Keratinocyte (primary cell): ENCODE results near the gene HOXB5. TPM values are rescaled to one million over a fixed set of nuclear protein-coding genes. Genes with fewer than 3 reads are reported as not detected.

Experiments used
- DNase-seq: peaks from one replicate; pipeline ENCODE4 v3.0.0-alpha.2; 2011; ENCODE audit warnings: low read depth, missing footprints, low spot score
- FAIRE-seq: peaks from 2 replicates; lab custom pipeline; 2011; peaks lifted over from hg19 to GRCh38; lab: Jason Lieb, UNC
- H2AFZ ChIP-seq: 2 replicates; pipeline ENCODE4 v1.6.0; 2012; ENCODE audit warnings: low read length, control low read depth, inconsistent platforms; ENCODE audit not compliant: control insufficient read depth
- H3K27ac ChIP-seq: 2 replicates; pipeline ENCODE4 v1.5.1; 2011; ENCODE audit warnings: low read length; ENCODE audit not compliant: control insufficient read depth, insufficient read depth
- H3K27me3 ChIP-seq: 3 replicates; pipeline ENCODE4 v1.6.0; 2011; ENCODE audit warnings: low read length; ENCODE audit not compliant: control insufficient read depth, insufficient read depth; ENCODE audit errors: extremely low read depth
- H3K36me3 ChIP-seq, 2 experiments: 2 replicates in 1 of 2; 3 replicates in 1 of 2; pipeline ENCODE4 v1.5.1; 2011; ENCODE audit warnings: low read length in 2 of 2, mild to moderate bottlenecking in 1 of 2; ENCODE audit not compliant: control insufficient read depth in 2 of 2, insufficient read depth in 2 of 2; ENCODE audit errors: extremely low read depth in 1 of 2
- H3K4me1 ChIP-seq: 3 replicates; pipeline ENCODE4 v1.5.1; 2011; ENCODE audit warnings: low read length; ENCODE audit not compliant: control insufficient read depth, insufficient read depth; ENCODE audit errors: extremely low read depth
- H3K4me2 ChIP-seq: 3 replicates; pipeline ENCODE4 v1.6.0; 2011; ENCODE audit warnings: low read depth, low read length; ENCODE audit not compliant: control insufficient read depth, insufficient read depth; ENCODE audit errors: extremely low read depth
- H3K4me3 ChIP-seq, 3 experiments: fragments of 200-600 bp in 1 of 3; sonication (generic) in 1 of 3; 2 replicates in 2 of 3; 3 replicates in 1 of 3; pipeline ENCODE4 v1.5.1; 2011 to 2016; ENCODE audit warnings: low read length in 3 of 3, mild to moderate bottlenecking in 3 of 3, control low read depth in 2 of 3, inconsistent platforms in 1 of 3, low read depth in 1 of 3, mixed read lengths in 1 of 3, mixed run types in 1 of 3, moderate library complexity in 1 of 3; ENCODE audit not compliant: control insufficient read depth in 2 of 3, insufficient read depth in 2 of 3; ENCODE audit errors: extremely low read depth in 1 of 3
- H3K79me2 ChIP-seq: 2 replicates; pipeline ENCODE4 v1.6.0; 2012; ENCODE audit warnings: low read length; ENCODE audit not compliant: control insufficient read depth, insufficient read depth
- H3K9ac ChIP-seq: 3 replicates; pipeline ENCODE4 v1.6.0; 2011; ENCODE audit warnings: low read length; ENCODE audit not compliant: control insufficient read depth, insufficient read depth; ENCODE audit errors: extremely low read depth
- H3K9me1 ChIP-seq: 3 replicates; pipeline ENCODE4 v1.6.0; 2011; ENCODE audit warnings: low read length; ENCODE audit not compliant: control insufficient read depth, insufficient read depth; ENCODE audit errors: extremely low read depth
- H3K9me3 ChIP-seq: 2 replicates; pipeline ENCODE4 v1.5.1; 2012; ENCODE audit warnings: low read depth, low read length; ENCODE audit not compliant: control insufficient read depth
- H4K20me1 ChIP-seq: 3 replicates; pipeline ENCODE4 v1.6.0; 2011; ENCODE audit warnings: low read length; ENCODE audit not compliant: control insufficient read depth, insufficient read depth; ENCODE audit errors: extremely low read depth
- EZH2 ChIP-seq: IDR thresholded peaks from one replicate; pipeline ENCODE4 v1.6.1; 2012; ENCODE audit warnings: inconsistent platforms, mild to moderate bottlenecking, low read length, moderate library complexity
- dilution Hi-C: fragments of 300-500 bp; cut with MboI; formaldehyde crosslinking; loops from one replicate; pipeline ENCODE4 v1.7.0; 2020; ENCODE audit warnings: low sequenced_read_pairs; ENCODE audit not compliant: extremely low pct_ligation_motif_present
- polyA plus RNA-seq, 5 experiments: library from polyadenylated mRNA; depleted of rRNA in 3 of 5; stranded (reverse) in 3 of 5; stranded (forward) in 1 of 5; unstranded in 1 of 5; fragments of >200 nt; gene quantifications; 1 replicate in 1 of 5; 2 replicates in 3 of 5; 3 replicates in 1 of 5; pipeline versions ENCODE4 v1.2.1 to v1.2.3, GENCODE V29; 2011 to 2012; ENCODE audit warnings: missing spikeins in 2 of 5, low read depth in 1 of 5, low replicate concordance in 1 of 5
- TF ChIP-seq, protein P1 (sequence below), 3 experiments: IDR thresholded peaks in 1 of 3; conservative IDR thresholded peaks in 1 of 3; optimal IDR thresholded peaks in 1 of 3; 2 replicates in 2 of 3; 3 replicates in 1 of 3; pipeline versions ENCODE3 to v1.5.1; 2011; ENCODE audit warnings: low read length in 3 of 3, mild to moderate bottlenecking in 3 of 3, moderate library complexity in 2 of 3, control low read depth in 1 of 3, inconsistent platforms in 1 of 3; ENCODE audit not compliant: insufficient read depth in 2 of 3; ENCODE audit errors: extremely low read depth in 1 of 3

Gene HOXB5
- polyA plus RNA-seq, 1 donor (not counting 4 experiments of a cell fraction or from before 2014, with no cell fraction given), result not detected

DNA sequence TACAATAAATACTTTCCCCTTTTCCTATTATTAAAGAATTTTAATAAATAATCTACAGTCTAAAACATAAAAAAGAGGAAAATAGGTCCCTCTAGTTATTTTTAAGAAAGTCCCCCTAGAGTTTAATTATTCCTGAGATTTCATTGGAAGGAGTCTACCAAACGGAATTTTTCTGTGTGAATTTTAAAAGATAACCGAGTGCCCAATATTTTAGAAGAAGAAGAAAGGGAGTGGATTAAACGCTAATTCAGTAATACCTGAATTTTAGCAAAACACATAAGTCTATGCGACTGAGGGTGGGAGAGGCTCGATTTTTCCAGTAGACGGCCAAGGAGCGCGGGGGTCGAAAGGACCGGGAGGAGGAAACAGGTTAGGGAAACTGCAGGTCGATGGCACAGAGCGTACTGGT lies 50.9 kb downstream of the HOXB5 start:
- Histone ChIP-seq H3K4me1 (peaks cover 24% of the 10 kb centered on the region), H3K4me2 (peak overlapping the region; percentile 77), H3K36me3 (peaks cover 0 to 3% of the 10 kb centered on the region in 2 experiments), H3K9ac (peak overlapping the region; percentile 74), H3K9me1 (no peaks in the 10 kb centered on the region), H4K20me1 (no peaks in the 10 kb centered on the region), H3K4me3 (peak overlapping the region; percentile 54 to 76 (median 73)), H3K9me3 (no peaks in the 10 kb centered on the region), H3K27ac (peak overlapping the region; percentile 60), H3K27me3 (peaks cover 24% of the 10 kb centered on the region), H3K79me2 (peaks cover 13% of the 10 kb centered on the region), H2AFZ (no peak overlapping the region)
- dilution Hi-C loops, result no loop called here
- FAIRE-seq (no peak), DNase-seq (no peak)
- TF ChIP-seq, protein P1, sequence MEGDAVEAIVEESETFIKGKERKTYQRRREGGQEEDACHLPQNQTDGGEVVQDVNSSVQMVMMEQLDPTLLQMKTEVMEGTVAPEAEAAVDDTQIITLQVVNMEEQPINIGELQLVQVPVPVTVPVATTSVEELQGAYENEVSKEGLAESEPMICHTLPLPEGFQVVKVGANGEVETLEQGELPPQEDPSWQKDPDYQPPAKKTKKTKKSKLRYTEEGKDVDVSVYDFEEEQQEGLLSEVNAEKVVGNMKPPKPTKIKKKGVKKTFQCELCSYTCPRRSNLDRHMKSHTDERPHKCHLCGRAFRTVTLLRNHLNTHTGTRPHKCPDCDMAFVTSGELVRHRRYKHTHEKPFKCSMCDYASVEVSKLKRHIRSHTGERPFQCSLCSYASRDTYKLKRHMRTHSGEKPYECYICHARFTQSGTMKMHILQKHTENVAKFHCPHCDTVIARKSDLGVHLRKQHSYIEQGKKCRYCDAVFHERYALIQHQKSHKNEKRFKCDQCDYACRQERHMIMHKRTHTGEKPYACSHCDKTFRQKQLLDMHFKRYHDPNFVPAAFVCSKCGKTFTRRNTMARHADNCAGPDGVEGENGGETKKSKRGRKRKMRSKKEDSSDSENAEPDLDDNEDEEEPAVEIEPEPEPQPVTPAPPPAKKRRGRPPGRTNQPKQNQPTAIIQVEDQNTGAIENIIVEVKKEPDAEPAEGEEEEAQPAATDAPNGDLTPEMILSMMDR (optimal IDR thresholded peaks at IDR 0.05 in 1 of 3, IDR thresholded peaks at IDR 0.05 in 1 of 3, conservative IDR thresholded peaks at IDR 0.05 in 1 of 3; ENCODE audit: extremely low read depth in 1 of 3, insufficient read depth in 2 of 3, low read length in 3 of 3), result no peak
- no peak for TF ChIP-seq EZH2

DNA sequence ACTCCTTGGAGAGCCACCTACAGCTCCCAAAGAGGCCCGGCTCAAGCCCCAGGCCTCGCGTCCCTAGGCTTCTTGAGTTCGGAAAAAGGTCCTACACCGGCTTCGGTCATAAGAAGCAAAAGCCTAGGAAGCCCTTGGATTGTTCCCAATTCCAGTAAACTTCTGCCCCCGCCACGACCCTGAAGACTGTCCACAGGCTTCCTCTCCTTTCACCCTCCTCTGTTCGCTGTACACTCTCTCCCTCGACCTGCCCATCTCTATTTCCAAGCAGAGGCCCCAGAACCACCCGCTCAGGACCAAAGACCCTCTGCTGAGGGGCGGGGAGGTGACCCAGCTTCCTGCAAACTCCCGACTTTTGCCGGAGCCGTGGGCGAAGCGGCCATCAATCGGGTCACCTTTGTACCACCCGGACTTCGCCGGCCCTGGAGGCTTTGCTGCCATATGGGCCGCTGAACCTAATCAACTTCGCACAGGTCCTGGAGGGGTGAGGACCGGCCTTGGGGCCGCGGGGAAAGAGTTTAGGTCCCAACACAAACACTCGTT lies 51.4 kb downstream of the HOXB5 start:
- Histone ChIP-seq H3K4me3 (peak overlapping the region; percentile 54 to 76 (median 68)), H3K36me3 (peaks cover 0 to 3% of the 10 kb centered on the region in 2 experiments), H3K9me3 (no peaks in the 10 kb centered on the region), H3K79me2 (peaks cover 13% of the 10 kb centered on the region), H3K27me3 (peaks cover 24% of the 10 kb centered on the region), H3K27ac (peak overlapping the region; percentile 60), H4K20me1 (no peaks in the 10 kb centered on the region), H2AFZ (no peak overlapping the region), H3K4me2 (peak overlapping the region; percentile 77), H3K9ac (peak overlapping the region; percentile 74), H3K9me1 (no peaks in the 10 kb centered on the region), H3K4me1 (peaks cover 24% of the 10 kb centered on the region)
- DNase-seq (no peak), FAIRE-seq (no peak)
- dilution Hi-C loops, result no loop called here
- TF ChIP-seq, protein P1 (optimal IDR thresholded peaks at IDR 0.05 in 1 of 3, IDR thresholded peaks at IDR 0.05 in 1 of 3, conservative IDR thresholded peaks at IDR 0.05 in 1 of 3; ENCODE audit: extremely low read depth in 1 of 3, insufficient read depth in 2 of 3, low read length in 3 of 3), result no peak
- TF ChIP-seq EZH2, result no peak
